ENCODE data around the gene ZFP36L1. TPM values are rescaled to one million over a fixed set of nuclear protein-coding genes. Genes with fewer than 3 reads are reported as not detected.

ZFP36L1 gene
- total and polyA plus RNA-seq, 2 of the 13 experiments (the other 11 are each of a cell fraction or from before 2014, with no cell fraction given) = 7.4 to 10.2 TPM

GRCh38 chr14:68794130-68794850, 1.4 kb upstream of the ZFP36L1 start (continued):
- TF ChIP-seq MLXIP (CRISPR knock-in tag; IDR thresholded peaks at IDR 0.05; ENCODE audit: borderline replicate concordance) (peak; percentile 70), ZNF782 (CRISPR knock-in tag; IDR thresholded peaks at IDR 0.05; ENCODE audit: borderline replicate concordance) (no peak), ZNF816 (CRISPR knock-in tag; IDR thresholded peaks at IDR 0.05; ENCODE audit: borderline replicate concordance) (peak; percentile 74; the same call in 1 of the 2 replicates), ZNF280D (CRISPR knock-in tag; IDR thresholded peaks at IDR 0.05) (0 out of 2 replicates have a peak, but pooled peaks have one; percentile 60), ZNF430 (CRISPR knock-in tag; IDR thresholded peaks at IDR 0.05) (peak; percentile 62; the same call in 1 of the 2 replicates), HOXA5 (CRISPR knock-in tag; IDR thresholded peaks at IDR 0.05) (peak; percentile 42), DPF2 (CRISPR knock-in tag; IDR thresholded peaks at IDR 0.05; ENCODE audit: borderline replicate concordance, low read depth) (0 out of 2 replicates have a peak, but pooled peaks have one; percentile 13), SNRNP70 (IDR thresholded peaks at IDR 0.05; ENCODE audit: low read depth, low read length) (no peak), ZSCAN30 (CRISPR knock-in tag; IDR thresholded peaks at IDR 0.05) (0 out of 2 replicates have a peak, but pooled peaks have one; percentile 32), ZSCAN29 (CRISPR knock-in tag; conservative IDR thresholded peaks at IDR 0.05) (0 out of 2 replicates have a peak, but pooled peaks have one; percentile 51), GABPB1 (CRISPR knock-in tag; IDR thresholded peaks at IDR 0.05) (peak; percentile 85), TRIM24 (CRISPR knock-in tag; IDR thresholded peaks at IDR 0.05) (no peak), PBX3 (CRISPR knock-in tag; IDR thresholded peaks at IDR 0.05; ENCODE audit: borderline replicate concordance) (0 out of 2 replicates have a peak, but pooled peaks have one; percentile 33), BCL3 (CRISPR knock-in tag; IDR thresholded peaks at IDR 0.05) (no peak), CTCF (CRISPR knock-in tag; IDR thresholded peaks at IDR 0.05) (no peak), JUNB (CRISPR knock-in tag; IDR thresholded peaks at IDR 0.05; ENCODE audit: borderline replicate concordance) (no peak)

Data from HepG2 (cell line).